HL-60 (cell line): Measurements from ENCODE around the gene MLXIPL.
A peak's percentile ranks its signal among the peaks of the same experiment; 100 is the strongest.

Experiments
- DNase-seq, 2 experiments: peaks; one replicate each; pipeline ENCODE4 v3.0.0-alpha.2; 2010 to 2020; ENCODE audit warnings: low read depth in 1 of 2, low spot score in 1 of 2
- H3K27ac ChIP-seq: fragments of 250-450 bp; sonication (Bioruptor Pico); replicated peaks from 2 replicates; pipeline ENCODE4 v1.5.1; 2020; ENCODE audit warnings: mild to moderate bottlenecking, moderate library complexity
- H3K27me3 ChIP-seq: fragments of 250-450 bp; sonication (Bioruptor Pico); 2 replicates; pipeline ENCODE4 v1.5.1; 2021; ENCODE audit warnings: mild to moderate bottlenecking, moderate library complexity; ENCODE audit not compliant: insufficient read depth, poor library complexity, severe bottlenecking
- H3K4me3 ChIP-seq: replicated peaks from 2 replicates; pipeline ENCODE4 v1.5.1; 2011; ENCODE audit warnings: mild to moderate bottlenecking, control low read depth, low read length; ENCODE audit not compliant: insufficient read depth
- GABPA ChIP-seq: IDR thresholded peaks from 2 replicates; pipeline ENCODE4 v1.6.1; 2012; ENCODE audit warnings: low read depth
- POLR2AphosphoS5 ChIP-seq: IDR thresholded peaks from 2 replicates; pipeline ENCODE4 v1.6.1; 2012; ENCODE audit warnings: low read depth
- SPI1 ChIP-seq: IDR thresholded peaks from 2 replicates; pipeline ENCODE4 v1.6.1; 2012; ENCODE audit warnings: low read depth, mild to moderate bottlenecking, borderline replicate concordance
- TF ChIP-seq, protein P1 (sequence below): IDR thresholded peaks from 2 replicates; pipeline ENCODE4 v1.6.1; 2012; ENCODE audit warnings: low read depth; ENCODE audit not compliant: insufficient replicate concordance
- TF ChIP-seq, protein P2 (sequence below): IDR thresholded peaks from one replicate; pipeline ENCODE4 v1.5.1; 2011; ENCODE audit warnings: low read length, control low read depth, inconsistent platforms; ENCODE audit not compliant: insufficient read depth

Gene MLXIPL

DNA sequence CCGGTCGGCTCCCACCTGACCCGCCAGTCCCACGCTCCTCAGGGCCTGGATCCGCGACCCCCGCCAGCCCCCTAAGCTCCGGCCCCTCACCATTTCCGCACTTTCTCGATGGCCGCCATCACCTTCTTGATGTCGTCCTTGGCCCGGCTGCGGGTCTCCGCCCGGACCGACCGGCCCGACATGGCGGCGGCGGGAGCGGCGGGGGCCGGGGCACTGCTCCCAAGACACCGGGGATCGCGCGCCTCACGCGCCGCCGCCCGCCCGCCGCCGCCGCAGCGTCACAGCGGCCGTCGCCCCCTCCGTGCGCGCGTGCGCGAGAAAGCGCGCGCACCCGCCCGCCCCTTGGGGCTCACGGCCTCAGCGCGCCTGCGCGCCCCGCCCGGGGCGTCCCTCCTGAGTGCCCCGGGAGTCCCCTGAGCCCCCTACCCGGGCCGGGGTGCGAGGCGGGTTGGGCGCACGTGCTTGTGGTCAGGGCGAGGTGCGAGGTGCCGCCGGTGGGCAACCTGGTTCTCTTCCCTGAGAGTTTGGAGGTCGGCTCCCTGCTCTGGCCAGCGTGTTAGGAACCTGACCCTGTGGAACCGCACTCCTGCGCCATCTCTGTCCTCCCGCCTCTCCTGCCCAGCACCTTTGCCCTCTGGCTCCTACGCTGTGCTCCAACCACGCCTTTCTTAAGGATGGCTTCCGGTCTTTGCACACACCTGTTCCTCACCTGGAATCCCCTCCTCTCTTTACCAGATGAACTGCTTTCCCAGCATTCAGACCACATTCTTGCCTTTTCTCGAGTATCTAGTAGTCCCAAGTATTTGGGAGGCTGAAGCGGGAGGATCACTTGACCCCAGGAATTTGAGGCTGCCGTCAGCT, 66.7 kb downstream of the MLXIPL start, which contains the start of gene BCL7B:
BCL7B (minus strand) TSS at position 294 of the 861 bp plus-strand sequence; CDS start at position 182, 112 bp downstream.
- peak; percentile 62 to 74 for DNase-seq
- TF ChIP-seq POLR2AphosphoS5 (no peak; the same call in 1 of the 2 replicates), SPI1 (no peak)
- TF ChIP-seq, protein P1, sequence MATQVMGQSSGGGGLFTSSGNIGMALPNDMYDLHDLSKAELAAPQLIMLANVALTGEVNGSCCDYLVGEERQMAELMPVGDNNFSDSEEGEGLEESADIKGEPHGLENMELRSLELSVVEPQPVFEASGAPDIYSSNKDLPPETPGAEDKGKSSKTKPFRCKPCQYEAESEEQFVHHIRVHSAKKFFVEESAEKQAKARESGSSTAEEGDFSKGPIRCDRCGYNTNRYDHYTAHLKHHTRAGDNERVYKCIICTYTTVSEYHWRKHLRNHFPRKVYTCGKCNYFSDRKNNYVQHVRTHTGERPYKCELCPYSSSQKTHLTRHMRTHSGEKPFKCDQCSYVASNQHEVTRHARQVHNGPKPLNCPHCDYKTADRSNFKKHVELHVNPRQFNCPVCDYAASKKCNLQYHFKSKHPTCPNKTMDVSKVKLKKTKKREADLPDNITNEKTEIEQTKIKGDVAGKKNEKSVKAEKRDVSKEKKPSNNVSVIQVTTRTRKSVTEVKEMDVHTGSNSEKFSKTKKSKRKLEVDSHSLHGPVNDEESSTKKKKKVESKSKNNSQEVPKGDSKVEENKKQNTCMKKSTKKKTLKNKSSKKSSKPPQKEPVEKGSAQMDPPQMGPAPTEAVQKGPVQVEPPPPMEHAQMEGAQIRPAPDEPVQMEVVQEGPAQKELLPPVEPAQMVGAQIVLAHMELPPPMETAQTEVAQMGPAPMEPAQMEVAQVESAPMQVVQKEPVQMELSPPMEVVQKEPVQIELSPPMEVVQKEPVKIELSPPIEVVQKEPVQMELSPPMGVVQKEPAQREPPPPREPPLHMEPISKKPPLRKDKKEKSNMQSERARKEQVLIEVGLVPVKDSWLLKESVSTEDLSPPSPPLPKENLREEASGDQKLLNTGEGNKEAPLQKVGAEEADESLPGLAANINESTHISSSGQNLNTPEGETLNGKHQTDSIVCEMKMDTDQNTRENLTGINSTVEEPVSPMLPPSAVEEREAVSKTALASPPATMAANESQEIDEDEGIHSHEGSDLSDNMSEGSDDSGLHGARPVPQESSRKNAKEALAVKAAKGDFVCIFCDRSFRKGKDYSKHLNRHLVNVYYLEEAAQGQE = no peak
- TF ChIP-seq, protein P2, sequence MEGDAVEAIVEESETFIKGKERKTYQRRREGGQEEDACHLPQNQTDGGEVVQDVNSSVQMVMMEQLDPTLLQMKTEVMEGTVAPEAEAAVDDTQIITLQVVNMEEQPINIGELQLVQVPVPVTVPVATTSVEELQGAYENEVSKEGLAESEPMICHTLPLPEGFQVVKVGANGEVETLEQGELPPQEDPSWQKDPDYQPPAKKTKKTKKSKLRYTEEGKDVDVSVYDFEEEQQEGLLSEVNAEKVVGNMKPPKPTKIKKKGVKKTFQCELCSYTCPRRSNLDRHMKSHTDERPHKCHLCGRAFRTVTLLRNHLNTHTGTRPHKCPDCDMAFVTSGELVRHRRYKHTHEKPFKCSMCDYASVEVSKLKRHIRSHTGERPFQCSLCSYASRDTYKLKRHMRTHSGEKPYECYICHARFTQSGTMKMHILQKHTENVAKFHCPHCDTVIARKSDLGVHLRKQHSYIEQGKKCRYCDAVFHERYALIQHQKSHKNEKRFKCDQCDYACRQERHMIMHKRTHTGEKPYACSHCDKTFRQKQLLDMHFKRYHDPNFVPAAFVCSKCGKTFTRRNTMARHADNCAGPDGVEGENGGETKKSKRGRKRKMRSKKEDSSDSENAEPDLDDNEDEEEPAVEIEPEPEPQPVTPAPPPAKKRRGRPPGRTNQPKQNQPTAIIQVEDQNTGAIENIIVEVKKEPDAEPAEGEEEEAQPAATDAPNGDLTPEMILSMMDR = no peak
- Histone ChIP-seq H3K27ac (peak within 1 kb of the TSS; percentile 98), H3K4me3 (peak within 1 kb of the TSS; percentile 92), H3K27me3 (no peaks in the 10 kb centered on the region)

- Histone ChIP-seq H3K27ac (peak overlapping the region; percentile 98), H3K27me3 (no peaks in the 10 kb centered on the region), H3K4me3 (peak overlapping the region; percentile 92)
- TF ChIP-seq, protein P1 = no peak
- peak; percentile 54; the same call in 1 of the 2 replicates for TF ChIP-seq SPI1
- TF ChIP-seq POLR2AphosphoS5 = no peak
- TF ChIP-seq, protein P2 = no peak
- no peak; the same call in 1 of the 2 replicates for TF ChIP-seq GABPA
- DNase-seq = peak; percentile 85 to 93
Observed at GRCh38 chr7:73557108-73557396, 67.3 kb downstream of the MLXIPL start.

DNA sequence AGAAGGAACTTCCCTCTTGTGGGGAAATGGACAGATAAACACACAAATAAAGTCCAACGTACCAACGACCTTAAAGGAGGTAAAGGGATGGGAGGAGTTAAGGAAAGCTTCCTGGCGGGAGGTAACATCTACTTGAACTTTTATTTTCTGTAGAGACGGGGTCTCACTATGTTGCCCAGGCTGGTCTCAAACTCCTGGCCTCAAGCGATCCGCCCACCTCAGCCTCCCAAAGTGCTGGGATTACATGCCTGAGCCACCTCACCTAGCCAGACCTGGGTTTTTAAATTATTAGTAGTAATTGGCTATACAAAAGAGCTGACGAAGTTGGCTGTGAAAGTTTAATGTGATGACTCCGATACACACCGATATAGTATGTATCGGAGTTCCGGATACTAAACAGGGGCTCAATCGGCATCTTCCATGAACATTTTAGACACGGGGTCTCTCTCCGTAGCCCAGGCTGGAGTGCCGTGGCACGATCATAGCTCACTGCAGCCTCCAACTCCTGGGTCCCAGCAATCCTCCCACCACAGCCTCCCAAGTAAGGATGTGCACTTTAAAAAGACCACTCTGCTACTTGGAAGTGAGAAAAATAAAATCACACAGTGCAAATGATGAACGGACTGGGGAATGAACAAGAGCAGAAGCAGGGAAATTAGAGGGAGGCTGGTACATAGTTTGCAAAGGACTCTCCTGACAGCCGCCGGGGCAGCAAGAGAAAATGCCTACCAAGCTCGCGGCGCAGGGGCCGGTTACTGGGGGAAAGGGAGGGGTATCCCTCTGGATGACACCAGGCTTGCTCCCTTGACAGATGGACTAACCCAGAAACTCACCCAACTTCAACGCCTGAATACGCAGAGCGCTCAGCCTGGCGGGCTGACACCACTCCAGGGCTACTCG, 67.9 kb downstream of the MLXIPL start:
- Histone ChIP-seq H3K4me3 (peak overlapping the region; percentile 92), H3K27ac (peak overlapping the region; percentile 60), H3K27me3 (no peaks in the 10 kb centered on the region)
- DNase-seq = no peak
- TF ChIP-seq, protein P1 = no peak
- no peak for TF ChIP-seq SPI1
- TF ChIP-seq, protein P2 = no peak
- no peak for TF ChIP-seq GABPA
- no peak for TF ChIP-seq POLR2AphosphoS5
